ENCODE results near the gene NYNRIN. TPM values are rescaled to one million over a fixed set of nuclear protein-coding genes. Genes with fewer than 3 reads are reported as not detected.

Gene NYNRIN
- polyA plus RNA-seq, 4 donors = 47.9 to 53.0 (median 49.6) TPM

DNA sequence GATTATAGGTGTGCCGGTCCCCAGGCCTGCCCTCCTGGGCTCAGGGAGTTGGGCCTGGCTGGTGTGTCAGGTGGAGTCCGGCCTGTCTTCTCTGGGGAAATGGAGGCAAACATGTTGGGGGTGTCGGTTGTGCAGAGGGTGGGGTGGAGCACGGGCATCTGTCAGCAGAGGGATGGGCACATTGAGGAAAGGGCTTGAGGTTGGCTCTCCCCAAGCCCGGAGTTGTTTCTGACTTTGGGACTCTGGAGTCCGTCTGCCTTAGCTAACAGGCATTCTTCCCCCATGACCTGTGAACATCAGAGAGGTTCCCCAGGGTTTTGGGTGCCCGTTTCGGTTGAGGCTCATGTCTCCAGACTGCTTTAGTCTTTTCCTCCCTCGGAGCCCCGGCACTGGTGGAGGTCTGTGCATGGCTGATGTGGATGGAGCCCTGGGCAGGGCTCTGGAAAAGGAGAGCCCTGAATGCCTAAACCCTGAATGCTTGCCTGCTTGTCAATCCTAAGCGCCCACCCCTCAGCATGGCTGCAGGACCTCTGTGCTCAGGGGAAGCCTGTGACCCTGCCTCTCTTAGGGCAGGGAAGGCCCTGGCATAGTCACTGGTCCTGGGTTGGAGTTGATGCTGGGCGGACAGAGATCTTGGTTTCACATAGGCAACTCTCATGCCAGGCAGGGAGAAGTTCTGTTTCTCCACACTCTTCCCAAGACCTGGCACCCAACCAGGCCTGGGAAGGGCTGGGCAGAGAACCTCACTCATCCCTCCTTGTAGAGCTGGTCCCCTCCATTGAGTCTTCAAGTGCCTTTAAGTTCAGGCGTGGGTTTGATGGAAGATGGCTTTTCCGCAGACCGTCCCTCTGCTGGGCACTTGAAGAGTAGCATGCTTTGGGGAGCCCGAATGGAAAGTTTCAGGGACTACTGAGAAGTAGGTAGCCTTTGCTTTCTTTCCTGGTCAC lies 12.9 kb downstream of the NYNRIN start:
- no peak for DNase-seq (ENCODE audit: low read depth in 4 of 4, low spot score in 2 of 4)

DNA sequence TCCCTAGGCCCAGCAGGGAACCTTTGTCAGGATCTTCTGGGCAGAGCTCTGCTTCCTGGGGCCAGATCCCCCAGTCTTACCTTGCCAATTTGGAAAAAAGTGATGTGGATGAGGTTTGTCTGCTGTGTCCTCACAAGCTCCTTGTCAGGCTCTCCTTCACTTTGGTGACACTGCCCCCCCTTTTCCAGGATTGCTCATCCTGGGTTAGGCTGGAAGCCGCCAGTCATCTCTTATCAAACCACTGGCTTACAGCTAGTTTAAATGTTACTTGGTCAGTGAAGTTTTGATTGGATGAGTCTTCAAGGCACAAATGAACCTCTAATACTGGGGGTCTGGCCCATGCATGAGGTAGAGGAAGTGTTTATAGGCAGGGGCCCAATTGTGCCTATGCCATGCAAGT lies 15.3 kb downstream of the NYNRIN start:
- DNase-seq (ENCODE audit: low read depth in 4 of 4, low spot score in 2 of 4) = no peak

DNA sequence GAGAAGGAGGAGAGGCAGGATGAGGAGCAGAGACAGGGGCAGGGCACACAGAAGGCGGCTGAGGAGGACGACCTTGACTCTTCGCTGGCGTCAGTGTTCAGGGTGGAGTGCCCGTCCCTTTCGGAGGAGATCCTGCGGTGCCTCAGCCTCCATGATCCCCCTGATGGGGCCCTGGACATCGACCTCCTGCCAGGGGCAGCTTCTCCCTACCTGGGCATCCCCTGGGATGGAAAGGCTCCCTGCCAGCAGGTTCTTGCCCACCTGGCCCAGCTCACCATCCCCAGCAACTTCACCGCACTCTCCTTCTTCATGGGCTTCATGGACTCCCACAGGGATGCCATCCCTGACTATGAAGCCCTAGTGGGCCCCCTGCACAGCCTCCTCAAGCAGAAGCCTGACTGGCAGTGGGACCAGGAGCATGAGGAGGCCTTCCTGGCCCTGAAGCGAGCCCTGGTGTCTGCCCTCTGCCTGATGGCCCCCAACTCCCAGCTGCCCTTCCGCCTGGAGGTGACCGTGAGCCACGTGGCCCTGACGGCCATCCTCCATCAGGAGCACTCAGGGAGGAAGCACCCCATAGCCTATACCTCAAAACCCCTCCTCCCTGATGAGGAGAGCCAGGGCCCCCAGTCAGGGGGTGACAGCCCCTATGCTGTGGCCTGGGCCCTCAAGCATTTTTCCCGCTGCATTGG lies 16.1 kb downstream of the NYNRIN start:
- DNase-seq (ENCODE audit: low read depth in 4 of 4, low spot score in 2 of 4) = no peak

DNA sequence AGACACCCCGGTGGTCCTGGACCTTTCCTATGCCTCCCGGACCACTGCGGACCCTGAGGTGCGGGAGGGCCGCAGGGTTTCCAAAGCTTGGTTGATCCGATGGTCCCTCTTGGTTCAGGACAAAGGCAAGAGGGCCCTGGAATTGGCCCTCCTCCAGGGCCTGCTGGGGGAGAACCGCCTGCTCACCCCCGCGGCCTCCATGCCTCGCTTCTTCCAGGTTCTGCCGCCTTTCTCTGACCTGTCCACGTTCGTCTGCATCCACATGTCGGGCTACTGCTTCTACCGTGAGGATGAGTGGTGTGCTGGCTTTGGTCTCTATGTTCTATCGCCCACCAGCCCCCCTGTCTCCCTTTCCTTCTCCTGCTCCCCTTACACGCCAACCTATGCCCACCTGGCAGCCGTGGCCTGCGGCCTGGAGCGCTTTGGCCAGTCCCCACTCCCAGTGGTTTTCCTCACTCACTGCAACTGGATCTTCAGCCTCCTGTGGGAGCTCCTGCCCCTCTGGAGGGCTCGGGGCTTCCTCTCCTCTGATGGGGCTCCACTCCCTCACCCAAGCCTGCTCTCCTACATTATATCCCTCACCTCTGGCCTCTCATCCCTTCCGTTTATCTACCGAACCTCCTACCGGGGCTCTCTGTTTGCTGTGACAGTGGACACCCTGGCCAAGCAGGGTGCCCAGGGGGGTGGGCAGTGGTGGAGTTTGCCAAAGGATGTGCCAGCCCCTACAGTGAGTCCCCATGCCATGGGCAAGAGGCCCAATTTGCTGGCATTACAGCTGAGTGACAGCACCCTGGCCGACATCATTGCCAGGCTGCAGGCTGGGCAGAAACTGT lies 16.8 kb downstream of the NYNRIN start:
- DNase-seq (ENCODE audit: low read depth in 4 of 4, low spot score in 2 of 4) = no peak

DNA sequence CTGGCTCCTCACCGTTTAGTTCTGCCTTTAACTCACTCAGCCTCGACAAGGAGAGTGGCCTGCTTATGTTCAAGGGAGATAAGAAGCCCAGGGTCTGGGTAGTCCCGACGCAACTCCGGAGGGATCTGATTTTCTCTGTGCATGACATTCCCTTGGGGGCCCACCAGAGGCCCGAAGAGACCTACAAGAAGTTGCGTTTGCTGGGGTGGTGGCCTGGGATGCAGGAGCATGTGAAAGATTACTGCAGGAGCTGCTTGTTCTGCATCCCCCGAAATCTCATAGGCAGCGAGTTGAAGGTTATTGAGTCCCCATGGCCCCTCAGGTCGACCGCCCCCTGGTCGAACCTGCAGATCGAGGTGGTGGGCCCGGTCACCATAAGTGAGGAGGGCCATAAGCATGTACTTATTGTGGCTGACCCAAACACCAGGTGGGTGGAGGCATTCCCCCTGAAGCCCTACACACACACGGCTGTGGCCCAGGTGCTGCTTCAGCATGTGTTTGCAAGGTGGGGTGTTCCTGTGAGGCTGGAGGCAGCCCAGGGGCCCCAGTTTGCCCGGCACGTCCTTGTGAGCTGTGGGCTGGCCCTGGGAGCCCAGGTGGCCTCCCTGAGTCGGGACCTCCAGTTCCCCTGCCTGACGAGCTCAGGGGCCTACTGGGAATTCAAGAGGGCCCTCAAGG lies 17.6 kb downstream of the NYNRIN start:
- DNase-seq (ENCODE audit: low read depth in 4 of 4, low spot score in 2 of 4) = no peak

DNA sequence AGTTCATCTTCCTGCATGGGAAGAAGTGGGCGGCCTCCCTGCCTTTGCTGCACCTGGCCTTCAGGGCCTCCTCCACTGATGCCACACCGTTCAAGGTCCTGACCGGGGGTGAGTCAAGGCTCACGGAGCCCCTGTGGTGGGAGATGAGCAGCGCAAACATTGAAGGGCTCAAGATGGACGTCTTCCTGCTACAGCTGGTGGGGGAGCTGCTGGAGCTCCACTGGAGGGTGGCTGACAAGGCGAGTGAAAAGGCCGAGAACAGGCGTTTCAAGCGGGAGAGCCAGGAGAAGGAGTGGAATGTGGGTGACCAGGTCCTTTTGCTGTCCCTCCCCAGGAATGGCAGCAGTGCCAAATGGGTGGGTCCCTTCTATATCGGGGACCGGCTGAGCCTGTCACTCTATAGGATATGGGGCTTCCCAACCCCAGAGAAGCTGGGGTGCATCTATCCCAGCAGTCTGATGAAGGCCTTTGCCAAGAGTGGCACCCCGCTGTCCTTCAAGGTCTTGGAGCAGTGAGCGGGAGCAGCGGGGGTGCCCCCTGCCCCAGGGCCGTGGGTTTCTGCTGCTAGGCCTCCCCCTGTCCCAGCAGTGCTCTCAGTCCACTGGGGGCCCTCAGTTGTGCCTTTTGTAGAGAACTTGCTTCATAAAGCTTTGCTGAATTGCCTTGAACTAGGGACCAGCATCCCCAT lies 18.3 kb downstream of the NYNRIN start:
- no peak for DNase-seq (ENCODE audit: low read depth in 4 of 4, low spot score in 2 of 4)

DNA sequence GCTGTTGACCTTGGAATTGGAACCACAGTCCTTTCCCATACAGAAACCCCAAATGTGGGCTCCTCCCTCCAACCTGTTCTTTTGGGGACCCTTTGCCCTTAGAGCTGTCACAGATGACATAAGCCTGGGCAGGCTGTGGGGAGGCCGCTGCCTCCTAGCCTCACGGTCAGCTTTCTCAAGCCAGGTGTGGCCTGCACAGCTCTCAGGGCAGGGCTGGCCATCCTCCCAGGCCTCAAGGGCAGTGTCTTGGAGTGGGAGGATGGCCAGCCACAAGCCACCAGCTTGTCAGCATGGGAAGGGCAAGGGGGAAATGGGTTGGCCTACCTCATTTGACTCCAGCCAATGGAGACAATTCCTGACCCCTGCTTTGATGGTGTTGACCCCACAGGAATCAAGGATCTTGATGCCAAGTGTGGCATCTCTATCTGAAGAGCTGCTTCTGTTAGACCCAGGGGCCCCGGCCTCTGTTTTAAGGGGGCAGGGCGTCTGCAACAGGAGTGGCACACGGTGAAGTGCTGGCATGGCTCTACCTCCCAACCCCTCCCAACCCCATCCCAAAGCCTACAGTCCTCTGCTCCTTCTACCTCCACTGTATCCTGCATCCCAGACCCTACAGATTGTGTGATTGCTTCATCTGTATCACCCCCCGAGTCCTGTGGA lies 19.2 kb downstream of the NYNRIN start:
- DNase-seq (ENCODE audit: low read depth in 4 of 4, low spot score in 2 of 4) = no peak

DNA sequence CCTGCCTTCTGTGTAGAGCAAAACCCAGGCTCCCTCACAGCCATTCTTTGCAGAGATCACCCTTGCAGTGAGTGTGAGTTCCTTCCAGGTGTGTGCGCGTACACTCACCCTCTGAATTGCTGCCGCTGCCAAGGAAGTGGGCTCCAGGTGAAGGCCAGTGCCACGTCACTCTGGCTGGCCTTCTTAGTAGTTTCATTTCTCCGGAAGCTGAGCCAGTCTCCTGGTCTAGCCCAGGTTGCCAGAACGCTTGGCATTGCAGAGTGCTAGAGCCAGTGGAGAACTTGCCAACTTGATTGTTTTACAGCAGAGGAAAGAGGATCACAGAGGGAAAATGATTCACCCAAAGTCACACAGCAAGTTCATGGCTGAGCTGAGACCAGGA lies 19.7 kb downstream of the NYNRIN start:
- no peak for DNase-seq (ENCODE audit: low read depth in 4 of 4, low spot score in 2 of 4)

- DNase-seq (ENCODE audit: low read depth in 4 of 4, low spot score in 2 of 4) = no peak
These were observed 23.5 kb downstream of the NYNRIN start for GRCh38 chr14:24422261-24422660.

DNA sequence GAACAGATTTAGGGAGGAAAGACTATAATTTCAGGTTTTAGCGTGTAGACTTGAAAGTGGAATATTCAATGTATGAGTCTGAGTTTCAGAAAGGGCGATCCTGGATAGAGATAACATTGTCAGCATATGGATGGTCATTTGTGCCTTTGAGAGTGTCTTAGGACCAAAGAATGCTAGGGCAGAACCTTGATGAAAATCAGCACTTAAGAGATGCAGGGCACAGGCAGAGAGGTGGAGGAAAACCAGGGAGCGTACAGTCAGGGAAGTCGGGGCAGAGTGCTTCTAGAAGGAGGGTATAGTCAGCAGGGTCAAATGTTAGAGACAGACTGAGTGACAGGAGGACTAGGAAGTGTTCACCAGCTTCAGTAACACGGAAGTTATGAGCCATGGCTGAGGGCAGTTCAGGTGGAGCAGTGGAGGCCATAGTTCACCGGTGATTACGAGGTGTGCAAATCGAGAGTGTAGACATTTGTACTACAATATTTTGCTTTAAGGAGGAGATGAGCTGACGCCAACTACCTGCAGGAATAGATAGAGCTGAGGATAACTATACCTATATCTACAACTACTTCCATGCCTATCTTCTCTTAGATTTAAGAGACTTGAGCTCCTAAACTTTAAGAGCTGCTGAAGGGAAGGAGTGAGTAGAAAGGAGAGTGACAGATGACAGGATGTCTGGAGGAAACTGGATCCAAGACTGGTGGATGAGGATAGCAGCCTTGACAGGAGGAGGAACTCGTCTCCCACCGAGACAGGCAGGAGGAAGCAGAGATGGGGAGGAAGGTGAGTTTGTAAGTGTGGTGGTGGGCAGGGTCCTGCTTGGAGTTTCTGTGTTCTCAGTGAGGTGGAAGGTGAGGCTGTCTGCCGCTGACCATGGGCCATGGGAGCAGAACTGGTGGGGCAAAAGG lies 24.1 kb downstream of the NYNRIN start:
- no peak for DNase-seq (ENCODE audit: low read depth in 4 of 4, low spot score in 2 of 4)

GRCh38 chr14:24425704-24426103 lies 26.9 kb downstream of the NYNRIN start:
- no peak for DNase-seq (ENCODE audit: low read depth in 4 of 4, low spot score in 2 of 4)

- no peak for DNase-seq (ENCODE audit: low read depth in 4 of 4, low spot score in 2 of 4)
These were observed 27.5 kb downstream of the NYNRIN start for GRCh38 chr14:24426150-24426911.

DNA sequence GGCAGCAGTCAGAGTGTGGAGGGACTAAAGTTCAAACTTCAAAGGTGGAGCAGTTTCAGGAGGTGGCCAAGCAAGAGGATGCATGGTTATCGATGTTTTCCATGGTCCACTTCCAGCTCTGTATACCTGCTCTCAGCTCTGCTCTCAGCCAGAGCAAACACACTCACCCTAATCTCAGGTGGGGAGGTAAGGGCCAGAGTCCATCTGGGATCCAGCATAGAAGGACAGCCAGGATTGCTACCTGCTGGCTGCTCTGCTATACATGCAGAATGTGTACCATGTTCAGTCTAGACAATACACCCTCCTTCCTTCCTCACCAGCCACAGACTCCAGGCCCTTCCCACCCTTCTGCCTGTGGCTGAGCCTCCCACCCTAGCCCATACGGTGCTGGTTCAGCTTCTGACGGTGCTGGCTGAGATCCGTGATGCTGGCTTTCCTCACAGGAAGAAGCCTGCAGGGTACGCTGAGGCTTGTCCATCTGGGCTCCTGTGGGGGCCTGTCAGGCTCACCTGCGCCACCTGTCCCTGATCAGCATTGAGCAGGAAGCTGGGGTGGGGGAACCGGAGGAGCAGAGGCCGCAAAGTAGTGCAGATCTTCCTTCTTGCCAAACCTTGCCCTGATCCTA lies 28.2 kb downstream of the NYNRIN start:
- DNase-seq (ENCODE audit: low read depth in 4 of 4, low spot score in 2 of 4) = no peak

DNA sequence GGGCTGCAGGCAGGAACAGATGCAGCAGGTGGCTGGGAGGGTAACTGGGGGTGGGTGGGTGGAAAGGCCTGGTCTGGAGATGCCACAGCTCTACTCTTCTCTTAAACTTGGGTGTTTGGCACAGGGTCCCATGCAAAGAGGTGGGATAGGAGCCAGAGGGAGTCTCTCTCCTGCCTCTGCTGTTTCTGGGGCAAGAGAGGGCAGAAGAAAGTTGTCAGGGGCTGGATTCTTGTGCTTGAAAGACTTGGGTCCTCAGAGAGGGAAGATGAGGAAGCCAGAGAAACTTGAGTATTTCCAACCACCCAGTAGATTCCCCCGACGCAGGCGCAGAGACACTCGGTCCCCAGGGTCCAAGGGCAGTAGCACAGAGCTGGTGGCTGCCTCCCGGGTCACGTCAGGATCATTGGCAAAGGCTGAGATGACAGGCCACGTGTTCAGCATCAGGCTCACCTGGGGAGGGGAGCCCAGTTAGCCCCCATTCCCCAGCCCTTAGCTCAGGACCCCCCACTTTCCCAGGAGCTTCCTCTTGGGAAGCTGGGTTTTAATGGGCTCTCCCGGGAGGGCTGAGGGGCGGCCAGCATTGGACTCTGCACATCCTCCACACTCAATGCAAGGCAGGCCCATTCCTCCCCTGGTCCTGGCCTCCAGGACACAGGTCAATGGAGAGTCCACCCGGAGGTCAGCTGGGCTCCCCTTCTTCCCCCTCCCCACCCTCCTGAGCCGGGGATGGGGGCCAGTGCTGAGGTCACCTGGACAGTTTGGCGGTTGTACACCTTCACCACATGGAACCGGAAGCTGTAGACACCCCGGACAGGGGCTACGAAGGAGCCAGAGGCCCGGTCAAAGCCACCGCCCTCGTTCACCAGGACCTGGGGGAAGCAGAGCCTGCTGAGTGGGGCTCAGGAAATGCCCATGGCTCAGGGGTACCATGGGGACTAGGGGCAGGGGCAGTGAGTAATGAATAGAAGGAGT lies 29.0 kb downstream of the NYNRIN start:
- DNase-seq (ENCODE audit: low read depth in 4 of 4, low spot score in 2 of 4) = no peak

- no peak for DNase-seq (ENCODE audit: low read depth in 4 of 4, low spot score in 2 of 4)
These were observed 30.0 kb downstream of the NYNRIN start for GRCh38 chr14:24428628-24429394.

Data from left renal cortex interstitium (tissue), 4 donors.